GM19372 (cell line): ENCODE data around the gene C2.

Experiments used
- ATAC-seq: cut with Tn5 transposase; IDR thresholded peaks from one replicate; pipeline ENCODE4 v1.9.1; 2021; ENCODE audit warnings: mild to moderate bottlenecking, low read depth, moderate library complexity; ENCODE audit not compliant: unreplicated experiment

The C2 gene

GRCh38 chr6:31952890-31953289 is 25.4 kb downstream of the C2 start:
- ATAC-seq = no peak

GRCh38 chr6:31954511-31954910 is 27.0 kb downstream of the C2 start:
- ATAC-seq = no peak

- ATAC-seq = no peak
These were observed 29.3 kb downstream of the C2 start for GRCh38 chr6:31956796-31957195.

- no peak for ATAC-seq
These were observed 30.9 kb downstream of the C2 start for GRCh38 chr6:31958412-31958740.

- peak; percentile 99 for ATAC-seq
These were observed 31.5 kb downstream of the C2 start, which contains the start of the genes NELFE and SKIC2 for GRCh38 chr6:31958741-31959739. Gene NELFE (minus strand): TSS chr6:31958971. CDS start chr6:31958446, 525 bp downstream. Gene SKIC2 (plus strand): TSS chr6:31959175. CDS start chr6:31959193, 18 bp downstream.

GRCh38 chr6:31961616-31962015 is 34.1 kb downstream of the C2 start:
- ATAC-seq = no peak

- ATAC-seq = no peak
These were observed 36.4 kb downstream of the C2 start for GRCh38 chr6:31963921-31964320.

- ATAC-seq = no peak
These were observed 38.2 kb downstream of the C2 start for GRCh38 chr6:31965700-31966099.

- ATAC-seq = no peak
These were observed 39.0 kb downstream of the C2 start for GRCh38 chr6:31966506-31966905.

- no peak for ATAC-seq
These were observed 39.7 kb downstream of the C2 start for GRCh38 chr6:31966997-31967925.

- ATAC-seq = no peak
These were observed 40.4 kb downstream of the C2 start for GRCh38 chr6:31967926-31968320.

- no peak for ATAC-seq
These were observed 40.8 kb downstream of the C2 start for GRCh38 chr6:31968326-31968725.

- ATAC-seq = no peak
These were observed 41.5 kb downstream of the C2 start for GRCh38 chr6:31968791-31969711.

GRCh38 chr6:31969712-31970603 is 42.4 kb downstream of the C2 start:
- no peak for ATAC-seq

- ATAC-seq = no peak
These were observed 43.2 kb downstream of the C2 start for GRCh38 chr6:31970604-31971271.

- ATAC-seq = no peak
These were observed 43.9 kb downstream of the C2 start for GRCh38 chr6:31971279-31971992.

GRCh38 chr6:31971993-31972708 is 44.6 kb downstream of the C2 start, which contains the start of gene DXO:
Gene DXO (minus strand): TSS chr6:31972138. CDS start chr6:31971675, 463 bp downstream.
- ATAC-seq = peak; percentile 89
